GM18907 (cell line): ENCODE results near the gene TBC1D22A.

ENCODE experiments used
- ATAC-seq: cut with Tn5 transposase; IDR thresholded peaks from one replicate; pipeline ENCODE4 v1.9.1; 2021; ENCODE audit warnings: mild to moderate bottlenecking, moderate library complexity; ENCODE audit not compliant: unreplicated experiment

Gene TBC1D22A

GRCh38 chr22:47089374-47089773, 326.9 kb downstream of the TBC1D22A start:
- no peak for ATAC-seq

- no peak for ATAC-seq
Measured at GRCh38 chr22:47089796-47090460, 327.5 kb downstream of the TBC1D22A start.

- no peak for ATAC-seq
Measured at GRCh38 chr22:47090591-47091245, 328.3 kb downstream of the TBC1D22A start.

GRCh38 chr22:47091246-47091651, 328.8 kb downstream of the TBC1D22A start:
- no peak for ATAC-seq

GRCh38 chr22:47091921-47092700, 329.7 kb downstream of the TBC1D22A start:
- ATAC-seq, result no peak

GRCh38 chr22:47092896-47093311, 330.5 kb downstream of the TBC1D22A start:
- no peak for ATAC-seq

- ATAC-seq, result no peak
Measured at GRCh38 chr22:47093720-47094119, 331.3 kb downstream of the TBC1D22A start.

GRCh38 chr22:47094861-47095330, 332.4 kb downstream of the TBC1D22A start:
- ATAC-seq, result no peak

GRCh38 chr22:47095395-47096122, 333.1 kb downstream of the TBC1D22A start:
- no peak for ATAC-seq

GRCh38 chr22:47098121-47098520, 335.7 kb downstream of the TBC1D22A start:
- no peak for ATAC-seq

- ATAC-seq, result no peak
Measured at GRCh38 chr22:47098554-47098953, 336.1 kb downstream of the TBC1D22A start.

GRCh38 chr22:47100019-47100418, 337.6 kb downstream of the TBC1D22A start:
- no peak for ATAC-seq

- ATAC-seq, result no peak
Measured at GRCh38 chr22:47100646-47101200, 338.3 kb downstream of the TBC1D22A start.

- no peak for ATAC-seq
Measured at GRCh38 chr22:47101321-47101885, 339.0 kb downstream of the TBC1D22A start.

- no peak for ATAC-seq
Measured at GRCh38 chr22:47102081-47102480, 339.6 kb downstream of the TBC1D22A start.

- ATAC-seq, result no peak
Measured at GRCh38 chr22:47102648-47103047, 340.2 kb downstream of the TBC1D22A start.

- no peak for ATAC-seq
Measured at GRCh38 chr22:47105085-47105484, 342.6 kb downstream of the TBC1D22A start.

- ATAC-seq, result no peak
Measured at GRCh38 chr22:47106806-47107205, 344.4 kb downstream of the TBC1D22A start.

GRCh38 chr22:47107431-47107830, 345.0 kb downstream of the TBC1D22A start:
- no peak for ATAC-seq

- no peak for ATAC-seq
Measured at GRCh38 chr22:47110817-47111443, 348.5 kb downstream of the TBC1D22A start.
